EL (cell line): ENCODE results near the gene SEC24C.
"Not testable (repeated sequence)": the region's sequence is repeated elsewhere in the genome, so short reads cannot be mapped to it uniquely, and the experiment has no call there.

Source experiments
- DNase-seq: peaks from one replicate; pipeline ENCODE4 v3.0.0-alpha.2; 2016

The SEC24C gene

GRCh38 chr10:73732931-73733623 lies 11.1 kb upstream of the SEC24C start:
- DNase-seq, result no peak

GRCh38 chr10:73734028-73734720 lies 10.0 kb upstream of the SEC24C start:
- DNase-seq, result no peak

- DNase-seq, result no peak
Observed at GRCh38 chr10:73734796-73735305, 9.3 kb upstream of the SEC24C start.

- DNase-seq, result not testable (repeated sequence)
Observed at GRCh38 chr10:73740501-73741254, 3.5 kb upstream of the SEC24C start.

- no peak for DNase-seq
Observed at GRCh38 chr10:73742454-73742734, 1.8 kb upstream of the SEC24C start.

GRCh38 chr10:73743327-73743904 lies 756 bp upstream of the SEC24C start:
- DNase-seq, result no peak

- DNase-seq, result peak; percentile 67
Observed at GRCh38 chr10:73744664-73744975, 448 bp downstream of the SEC24C start.

GRCh38 chr10:73746721-73747120 lies 2.5 kb downstream of the SEC24C start:
- DNase-seq, result no peak

- no peak for DNase-seq
Observed at GRCh38 chr10:73750819-73751218, 6.6 kb downstream of the SEC24C start.

GRCh38 chr10:73756183-73756582 lies 12.0 kb downstream of the SEC24C start:
- DNase-seq, result no peak

GRCh38 chr10:73758704-73759511 lies 14.7 kb downstream of the SEC24C start:
- no peak for DNase-seq

GRCh38 chr10:73759512-73760115 lies 15.4 kb downstream of the SEC24C start:
- DNase-seq, result no peak

GRCh38 chr10:73761781-73762180 lies 17.6 kb downstream of the SEC24C start:
- no peak for DNase-seq

- peak; percentile 52 for DNase-seq
Observed at GRCh38 chr10:73762915-73763314, 18.7 kb downstream of the SEC24C start.

- DNase-seq, result no peak
Observed at GRCh38 chr10:73763343-73763742, 19.2 kb downstream of the SEC24C start.

GRCh38 chr10:73765066-73765465 lies 20.9 kb downstream of the SEC24C start:
- DNase-seq, result no peak

- no peak for DNase-seq
Observed at GRCh38 chr10:73768881-73769280, 24.7 kb downstream of the SEC24C start.

- DNase-seq, result no peak
Observed at GRCh38 chr10:73769396-73769795, 25.2 kb downstream of the SEC24C start.

GRCh38 chr10:73771722-73772280 lies 27.6 kb downstream of the SEC24C start:
- DNase-seq, result no peak

- peak; percentile 86 for DNase-seq
Observed at GRCh38 chr10:73772281-73773151, 28.3 kb downstream of the SEC24C start.
